Inferior parietal cortex (tissue), 1 donor: ENCODE measurements around the gene RPTN.
A peak's percentile ranks its signal among the peaks of the same experiment; 100 is the strongest.

ENCODE experiments used
- DNase-seq: peaks from one replicate; pipeline ENCODE4 v3.0.0-alpha.2; 2016; ENCODE audit errors: extremely low spot score

Gene RPTN

GRCh38 chr1:152159144-152159543 is at the start of gene RPTN:
Gene RPTN, minus strand, starts transcription at chr1:152159228. Its CDS starts 1,339 bp downstream, at chr1:152157889.
- DNase-seq, result no peak

- DNase-seq, result no peak
These were observed 40.0 kb upstream of the RPTN start for GRCh38 chr1:152198982-152199381.

- no peak for DNase-seq
These were observed 38.4 kb upstream of the RPTN start for GRCh38 chr1:152197361-152197941.

- no peak for DNase-seq
These were observed 32.7 kb upstream of the RPTN start for GRCh38 chr1:152191711-152192110.

- no peak for DNase-seq
These were observed 32.2 kb upstream of the RPTN start for GRCh38 chr1:152191260-152191659.

GRCh38 chr1:152190589-152190988 is 31.6 kb upstream of the RPTN start:
- DNase-seq, result no peak

GRCh38 chr1:152189657-152190442 is 30.8 kb upstream of the RPTN start:
- peak; percentile 62 for DNase-seq

GRCh38 chr1:152188673-152189591 is 29.9 kb upstream of the RPTN start:
- DNase-seq, result no peak

- no peak for DNase-seq
These were observed 27.7 kb upstream of the RPTN start for GRCh38 chr1:152186556-152187285.

- peak; percentile 47 for DNase-seq
These were observed 26.7 kb upstream of the RPTN start for GRCh38 chr1:152185544-152186391.

GRCh38 chr1:152182944-152183361 is 23.9 kb upstream of the RPTN start:
- DNase-seq, result no peak

- DNase-seq, result no peak
These were observed 23.4 kb upstream of the RPTN start for GRCh38 chr1:152182431-152182830.

- DNase-seq, result no peak
These were observed 20.5 kb upstream of the RPTN start for GRCh38 chr1:152179566-152179965.

GRCh38 chr1:152170287-152170905 is 11.4 kb upstream of the RPTN start:
- DNase-seq, result no peak

GRCh38 chr1:152169366-152170025 is 10.5 kb upstream of the RPTN start:
- no peak for DNase-seq

GRCh38 chr1:152168535-152168868 is 9.5 kb upstream of the RPTN start:
- DNase-seq, result no peak

- no peak for DNase-seq
These were observed 9.0 kb upstream of the RPTN start for GRCh38 chr1:152167835-152168534.

- no peak for DNase-seq
These were observed 7.9 kb upstream of the RPTN start for GRCh38 chr1:152166966-152167365.
